Measurements from ENCODE around the gene KCNJ12.

DNA sequence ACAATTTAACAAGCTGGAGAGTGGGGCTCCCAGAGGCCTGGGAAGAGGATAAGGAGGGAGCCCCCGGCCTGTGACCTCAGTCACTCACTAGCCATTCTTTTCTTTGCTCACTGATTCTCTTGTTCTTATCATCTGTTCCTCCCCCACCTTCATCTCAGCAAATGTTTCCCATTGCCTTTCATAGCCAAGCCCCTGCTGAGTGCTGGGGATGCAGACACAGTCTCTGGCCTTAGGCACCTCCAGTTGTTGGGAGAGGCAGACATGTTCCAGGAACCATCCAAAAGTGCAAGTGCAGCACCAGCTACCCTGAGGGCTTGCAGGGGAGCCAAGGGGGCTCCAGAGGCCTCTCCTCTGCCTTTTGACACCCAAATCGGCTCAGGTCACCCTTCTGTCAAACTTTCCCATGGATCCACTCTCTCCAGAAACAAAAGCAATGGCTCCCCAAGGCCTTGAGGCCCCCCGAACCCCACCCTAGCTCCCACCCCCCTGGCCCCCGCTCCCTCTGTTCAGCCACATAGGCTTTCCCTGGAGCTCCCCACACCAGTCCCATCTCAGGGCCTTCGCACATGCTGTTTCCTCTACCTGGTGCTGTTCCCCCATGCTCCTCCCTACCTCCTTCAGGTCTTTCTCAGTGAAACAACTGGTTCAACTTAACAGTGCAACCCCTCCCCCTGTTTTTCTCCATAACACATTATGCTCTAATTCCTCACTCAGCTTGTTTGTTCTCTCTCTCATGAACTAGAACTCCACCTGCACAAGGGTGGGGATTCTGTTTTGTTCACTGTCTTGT is 14.9 kb upstream of the KCNJ12 start:
- TF ChIP-seq, protein P1, sequence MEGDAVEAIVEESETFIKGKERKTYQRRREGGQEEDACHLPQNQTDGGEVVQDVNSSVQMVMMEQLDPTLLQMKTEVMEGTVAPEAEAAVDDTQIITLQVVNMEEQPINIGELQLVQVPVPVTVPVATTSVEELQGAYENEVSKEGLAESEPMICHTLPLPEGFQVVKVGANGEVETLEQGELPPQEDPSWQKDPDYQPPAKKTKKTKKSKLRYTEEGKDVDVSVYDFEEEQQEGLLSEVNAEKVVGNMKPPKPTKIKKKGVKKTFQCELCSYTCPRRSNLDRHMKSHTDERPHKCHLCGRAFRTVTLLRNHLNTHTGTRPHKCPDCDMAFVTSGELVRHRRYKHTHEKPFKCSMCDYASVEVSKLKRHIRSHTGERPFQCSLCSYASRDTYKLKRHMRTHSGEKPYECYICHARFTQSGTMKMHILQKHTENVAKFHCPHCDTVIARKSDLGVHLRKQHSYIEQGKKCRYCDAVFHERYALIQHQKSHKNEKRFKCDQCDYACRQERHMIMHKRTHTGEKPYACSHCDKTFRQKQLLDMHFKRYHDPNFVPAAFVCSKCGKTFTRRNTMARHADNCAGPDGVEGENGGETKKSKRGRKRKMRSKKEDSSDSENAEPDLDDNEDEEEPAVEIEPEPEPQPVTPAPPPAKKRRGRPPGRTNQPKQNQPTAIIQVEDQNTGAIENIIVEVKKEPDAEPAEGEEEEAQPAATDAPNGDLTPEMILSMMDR (conservative IDR thresholded peaks at IDR 0.05; ENCODE audit: low read depth in 2 of 2): no peak
- TF ChIP-seq, protein P2, sequence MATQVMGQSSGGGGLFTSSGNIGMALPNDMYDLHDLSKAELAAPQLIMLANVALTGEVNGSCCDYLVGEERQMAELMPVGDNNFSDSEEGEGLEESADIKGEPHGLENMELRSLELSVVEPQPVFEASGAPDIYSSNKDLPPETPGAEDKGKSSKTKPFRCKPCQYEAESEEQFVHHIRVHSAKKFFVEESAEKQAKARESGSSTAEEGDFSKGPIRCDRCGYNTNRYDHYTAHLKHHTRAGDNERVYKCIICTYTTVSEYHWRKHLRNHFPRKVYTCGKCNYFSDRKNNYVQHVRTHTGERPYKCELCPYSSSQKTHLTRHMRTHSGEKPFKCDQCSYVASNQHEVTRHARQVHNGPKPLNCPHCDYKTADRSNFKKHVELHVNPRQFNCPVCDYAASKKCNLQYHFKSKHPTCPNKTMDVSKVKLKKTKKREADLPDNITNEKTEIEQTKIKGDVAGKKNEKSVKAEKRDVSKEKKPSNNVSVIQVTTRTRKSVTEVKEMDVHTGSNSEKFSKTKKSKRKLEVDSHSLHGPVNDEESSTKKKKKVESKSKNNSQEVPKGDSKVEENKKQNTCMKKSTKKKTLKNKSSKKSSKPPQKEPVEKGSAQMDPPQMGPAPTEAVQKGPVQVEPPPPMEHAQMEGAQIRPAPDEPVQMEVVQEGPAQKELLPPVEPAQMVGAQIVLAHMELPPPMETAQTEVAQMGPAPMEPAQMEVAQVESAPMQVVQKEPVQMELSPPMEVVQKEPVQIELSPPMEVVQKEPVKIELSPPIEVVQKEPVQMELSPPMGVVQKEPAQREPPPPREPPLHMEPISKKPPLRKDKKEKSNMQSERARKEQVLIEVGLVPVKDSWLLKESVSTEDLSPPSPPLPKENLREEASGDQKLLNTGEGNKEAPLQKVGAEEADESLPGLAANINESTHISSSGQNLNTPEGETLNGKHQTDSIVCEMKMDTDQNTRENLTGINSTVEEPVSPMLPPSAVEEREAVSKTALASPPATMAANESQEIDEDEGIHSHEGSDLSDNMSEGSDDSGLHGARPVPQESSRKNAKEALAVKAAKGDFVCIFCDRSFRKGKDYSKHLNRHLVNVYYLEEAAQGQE (IDR thresholded peaks at IDR 0.05; ENCODE audit: unreplicated experiment): no peak
- TF ChIP-seq EZH2phosphoT487 (IDR thresholded peaks at IDR 0.05; ENCODE audit: unreplicated experiment): no peak

All from GM23338 (cell line).